GDM1 (cell line): ENCODE results near the gene DTD1.
"Not testable (repeated sequence)": the region's sequence is repeated elsewhere in the genome, so short reads cannot be mapped to it uniquely, and the experiment has no call there.

Source experiments
- DNase-seq: peaks from one replicate; lab custom pipeline; 2025; lab: John Stamatoyannopoulos, UW

Gene DTD1

DNA sequence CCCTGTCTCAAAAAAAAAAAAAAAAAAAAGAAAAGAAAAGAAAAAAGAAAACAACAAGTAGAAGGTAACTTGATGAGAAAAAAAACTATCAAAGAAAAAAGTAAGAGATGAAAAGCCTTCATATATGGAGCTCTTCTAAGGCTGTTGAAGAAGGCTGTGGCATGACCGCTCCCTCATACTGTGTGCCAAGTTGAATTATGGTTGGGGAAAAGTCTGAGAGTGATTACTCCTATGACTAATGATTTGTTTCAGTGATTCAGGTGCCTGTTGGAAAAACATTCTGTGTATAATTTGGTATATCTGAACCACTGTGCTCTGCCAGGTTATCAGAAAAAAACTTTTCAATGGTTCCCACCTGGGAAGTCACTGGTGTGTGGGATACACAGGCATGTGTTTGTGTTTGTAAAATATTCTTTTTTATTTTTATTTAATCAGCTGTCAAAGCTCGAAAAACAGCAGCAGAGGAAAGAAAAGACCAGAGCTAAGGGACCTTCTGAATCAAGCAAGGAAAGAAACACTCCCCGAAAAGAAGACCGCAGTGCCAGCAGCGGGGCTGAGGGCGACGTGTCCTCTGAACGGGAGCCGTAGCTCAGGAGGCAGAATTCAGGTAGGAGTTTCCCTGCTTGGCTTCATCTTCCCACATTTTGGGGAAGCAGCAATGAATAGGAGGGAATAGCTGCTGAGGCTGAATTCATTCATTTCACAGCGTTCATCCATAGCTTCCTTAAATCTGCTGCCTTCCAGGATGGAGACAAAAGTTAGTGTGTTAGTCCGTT, 156.0 kb downstream of the DTD1 start:
- no peak for DNase-seq

DNA sequence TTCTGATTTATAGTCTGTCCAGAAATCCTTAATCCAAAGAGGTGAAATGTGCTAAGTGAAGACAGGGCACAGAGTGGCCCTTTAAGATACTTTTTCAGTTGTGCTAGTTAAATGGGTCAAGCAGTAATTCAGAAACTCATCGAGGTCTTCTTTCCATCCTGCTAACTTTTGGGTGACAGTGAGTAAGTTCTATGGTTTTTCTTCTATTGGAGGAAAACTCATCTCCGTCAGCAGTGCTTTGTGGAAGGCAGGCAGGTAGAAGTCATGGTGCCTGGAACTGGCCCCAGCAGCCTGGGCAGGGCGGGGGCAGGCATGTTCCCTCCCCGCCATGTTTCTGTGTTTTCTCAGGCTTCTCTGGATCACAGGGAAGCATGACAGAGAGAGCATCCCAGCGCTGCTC, 159.2 kb downstream of the DTD1 start:
- DNase-seq: no peak

DNA sequence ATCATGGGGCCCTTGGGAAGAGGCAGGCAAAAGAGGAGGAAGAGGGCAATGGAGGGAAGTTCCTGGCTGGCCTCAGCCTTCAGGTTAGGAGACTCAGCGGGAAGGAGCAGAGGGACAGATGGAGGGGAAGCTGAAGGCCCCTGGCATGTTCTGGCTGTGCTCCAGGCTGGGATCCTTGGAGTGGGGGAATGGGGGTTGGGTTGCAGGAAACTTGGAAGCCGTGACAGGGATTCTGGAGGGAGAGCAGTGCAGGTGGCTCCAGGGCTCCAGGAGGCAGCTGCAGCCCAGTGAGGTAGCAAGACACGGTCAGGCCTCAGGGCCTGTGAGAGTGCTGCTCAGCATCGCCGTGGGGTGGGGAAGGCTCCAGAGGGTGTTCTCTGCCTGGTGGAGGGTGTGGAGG, 161.1 kb downstream of the DTD1 start:
- no peak for DNase-seq

DNA sequence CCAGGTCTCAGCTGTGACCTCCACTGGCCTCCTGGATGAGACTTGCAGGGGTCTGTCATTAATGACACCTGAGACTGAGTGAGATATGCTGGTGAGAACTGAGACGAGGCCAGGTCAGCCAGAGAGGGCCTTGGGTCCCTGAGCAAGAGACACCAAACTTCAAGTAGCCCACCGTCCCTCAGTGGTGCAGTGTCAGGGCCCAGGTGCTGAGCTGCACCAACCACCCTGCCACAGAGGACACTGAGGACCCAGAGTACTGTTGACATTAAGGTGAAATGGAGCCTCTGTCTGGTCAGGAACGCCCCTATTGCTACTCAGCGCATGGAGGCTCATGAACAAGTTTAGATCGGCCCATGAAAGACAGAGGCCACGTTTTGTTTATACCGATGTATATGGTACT, 161.7 kb downstream of the DTD1 start:
- no peak for DNase-seq

DNA sequence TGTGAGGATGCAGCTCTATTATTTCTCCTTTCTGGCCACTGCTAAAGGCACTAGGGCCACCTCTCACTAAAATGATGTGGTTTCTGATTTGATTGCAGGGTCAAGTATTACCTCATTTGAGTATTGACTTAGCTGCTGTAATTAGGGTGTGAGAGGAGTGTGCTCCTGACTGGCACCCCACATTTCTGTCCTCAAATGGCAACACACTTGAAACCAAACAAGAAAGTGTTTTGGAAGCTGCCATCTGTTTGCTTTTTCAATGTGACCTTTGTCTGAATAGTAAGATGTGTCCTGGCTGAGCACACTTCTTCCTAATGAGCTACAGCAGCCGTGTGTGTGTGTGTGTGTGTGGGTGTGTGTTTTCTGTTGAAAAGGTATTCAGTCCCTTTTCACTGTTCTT, 162.9 kb downstream of the DTD1 start:
- no peak for DNase-seq

DNA sequence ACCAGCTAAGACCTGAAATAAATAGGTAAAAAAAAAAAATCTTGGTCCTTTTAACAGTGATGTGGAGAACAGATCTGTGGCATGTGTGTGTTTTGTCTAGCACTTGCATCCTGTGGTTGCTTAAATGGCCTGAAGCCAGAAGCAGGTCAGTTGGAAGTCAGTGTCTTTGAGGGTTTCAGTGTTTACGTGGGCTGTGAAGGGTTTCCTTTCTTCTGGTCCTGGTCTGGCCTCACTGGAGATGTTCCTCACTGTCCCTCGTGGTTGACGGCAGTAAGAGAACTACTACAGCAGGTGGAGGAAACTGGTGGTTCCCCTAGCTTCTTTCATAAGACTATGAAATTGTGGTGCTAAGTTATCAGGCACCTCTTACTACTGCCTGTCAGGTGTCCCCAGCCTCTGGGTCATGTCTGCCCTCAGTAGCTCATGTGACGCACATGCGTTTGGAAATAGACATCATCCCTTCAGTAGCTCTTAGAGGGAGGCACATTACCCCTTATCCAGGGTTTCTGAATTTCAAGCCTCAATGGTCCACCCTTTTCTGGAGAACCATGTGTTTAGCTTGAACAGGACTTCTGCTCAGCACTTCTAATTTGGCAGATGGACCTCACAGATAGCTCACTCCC, 166.3 kb downstream of the DTD1 start:
- no peak for DNase-seq

DNA sequence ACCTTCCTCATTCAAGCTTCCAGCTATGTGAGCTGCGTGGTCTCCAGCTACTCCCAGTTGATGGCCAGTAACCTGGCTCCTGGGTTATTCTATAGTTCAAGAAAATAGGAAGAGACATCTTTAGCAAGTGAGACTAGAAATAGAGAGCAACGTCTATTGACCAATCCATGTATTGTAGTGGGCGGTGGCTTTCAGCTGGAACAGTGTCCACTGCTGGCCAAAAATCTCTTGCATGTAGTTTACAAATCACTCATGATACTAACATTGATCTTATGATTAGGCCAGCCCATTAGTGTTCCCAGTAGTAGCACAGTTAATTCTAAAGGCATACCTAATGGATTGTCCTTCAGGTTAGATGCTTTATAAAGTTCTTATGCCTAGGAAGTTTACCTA, 166.8 kb downstream of the DTD1 start:
- no peak for DNase-seq

DNA sequence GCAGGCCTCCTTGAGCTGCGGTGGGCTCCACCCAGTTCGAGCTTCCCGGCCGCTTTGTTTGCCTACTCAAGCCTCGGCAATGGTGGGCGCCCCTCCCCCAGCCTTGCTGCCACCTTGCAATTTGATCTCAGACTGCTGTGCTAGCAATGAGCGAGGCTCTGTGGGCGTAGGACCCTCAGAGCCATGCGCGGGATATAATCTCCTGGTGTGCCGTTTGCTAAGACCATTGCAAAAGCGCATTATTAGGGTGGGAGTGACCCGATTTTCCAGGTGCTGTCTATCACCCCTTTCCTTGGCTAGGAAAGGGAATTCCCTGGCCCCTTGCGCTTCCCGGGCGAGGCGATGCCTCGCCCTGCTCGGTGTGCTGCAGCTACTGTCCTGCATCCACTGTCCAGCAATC, 173.0 kb downstream of the DTD1 start:
- DNase-seq: not testable (repeated sequence)

DNA sequence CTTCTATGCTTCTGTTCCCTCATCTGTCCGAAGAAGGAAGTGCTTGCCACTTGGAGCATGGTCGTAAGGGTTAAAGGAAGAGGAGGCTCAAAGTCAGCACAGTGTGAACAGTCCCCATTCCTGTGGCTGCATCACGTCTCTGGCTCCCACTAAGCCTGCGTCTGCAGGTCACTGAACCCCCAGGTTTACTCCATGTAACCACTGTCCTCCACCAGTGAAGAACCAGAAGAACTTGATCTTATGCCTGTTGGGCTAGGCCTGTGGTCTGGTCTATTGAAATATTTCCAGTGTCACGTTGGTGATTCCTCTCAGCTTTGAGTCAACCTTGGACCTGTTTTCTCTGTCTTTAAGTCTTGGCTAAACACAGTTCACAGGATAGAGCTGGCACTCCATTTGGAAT, 179.8 kb downstream of the DTD1 start:
- no peak for DNase-seq

DNA sequence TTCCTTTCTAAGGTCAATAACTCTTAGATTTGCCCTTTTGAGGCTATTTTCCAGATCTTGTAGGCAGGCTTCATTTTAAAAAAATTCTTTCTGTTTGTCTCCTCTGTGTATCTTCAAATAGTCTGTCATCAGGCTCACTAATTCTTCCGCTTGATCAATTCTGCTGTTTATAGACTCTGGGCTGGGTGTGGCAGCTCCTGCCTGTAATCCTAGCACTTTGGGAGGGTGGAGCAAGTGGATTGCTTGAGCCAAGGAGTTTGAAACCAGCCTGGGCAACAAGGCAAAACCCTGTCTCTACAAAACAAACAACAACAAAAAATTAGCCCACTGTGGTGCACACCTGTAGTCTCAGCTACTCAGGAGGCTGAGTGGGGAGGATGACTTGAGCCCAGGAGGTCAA, 185.7 kb downstream of the DTD1 start:
- no peak for DNase-seq

DNA sequence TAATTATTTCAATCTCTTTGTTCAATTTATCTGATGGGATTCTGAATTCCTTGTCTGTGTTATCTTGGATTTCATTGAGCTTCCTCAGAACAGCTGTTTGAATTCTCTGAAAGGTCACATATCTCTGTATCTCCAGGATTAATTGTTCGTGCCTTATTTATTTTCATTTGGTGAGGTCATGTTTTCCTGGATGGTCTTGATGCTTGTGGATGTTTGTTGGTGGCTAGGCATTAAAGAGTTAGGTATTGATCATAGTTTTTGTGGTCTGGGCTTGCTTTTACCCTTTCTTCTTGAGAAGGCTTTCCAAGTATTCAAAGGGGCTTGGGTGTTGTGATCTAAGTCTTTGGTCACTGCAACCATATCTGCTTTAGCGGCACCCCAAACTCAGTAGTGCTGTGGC, 186.4 kb downstream of the DTD1 start:
- DNase-seq: no peak

DNA sequence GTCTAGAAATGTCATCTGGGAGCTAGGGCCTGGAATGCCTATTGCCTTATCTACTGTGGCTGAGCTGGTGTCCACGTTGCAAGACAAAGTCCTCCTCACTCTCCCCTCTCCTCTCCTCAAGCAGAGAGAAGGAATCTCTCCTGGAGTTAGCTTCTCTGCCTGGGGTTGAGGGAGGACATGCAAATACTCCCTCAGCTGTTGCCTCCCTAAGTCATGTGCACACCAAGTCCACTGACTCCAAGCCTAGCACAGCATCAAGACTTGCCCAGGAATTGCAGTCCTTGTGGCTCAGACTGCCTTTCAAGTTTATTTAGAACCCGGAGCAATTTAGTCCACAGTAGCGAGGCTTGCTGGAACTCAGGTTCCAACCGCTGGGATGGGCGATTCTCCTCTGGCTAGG, 187.8 kb downstream of the DTD1 start:
- DNase-seq: no peak

DNA sequence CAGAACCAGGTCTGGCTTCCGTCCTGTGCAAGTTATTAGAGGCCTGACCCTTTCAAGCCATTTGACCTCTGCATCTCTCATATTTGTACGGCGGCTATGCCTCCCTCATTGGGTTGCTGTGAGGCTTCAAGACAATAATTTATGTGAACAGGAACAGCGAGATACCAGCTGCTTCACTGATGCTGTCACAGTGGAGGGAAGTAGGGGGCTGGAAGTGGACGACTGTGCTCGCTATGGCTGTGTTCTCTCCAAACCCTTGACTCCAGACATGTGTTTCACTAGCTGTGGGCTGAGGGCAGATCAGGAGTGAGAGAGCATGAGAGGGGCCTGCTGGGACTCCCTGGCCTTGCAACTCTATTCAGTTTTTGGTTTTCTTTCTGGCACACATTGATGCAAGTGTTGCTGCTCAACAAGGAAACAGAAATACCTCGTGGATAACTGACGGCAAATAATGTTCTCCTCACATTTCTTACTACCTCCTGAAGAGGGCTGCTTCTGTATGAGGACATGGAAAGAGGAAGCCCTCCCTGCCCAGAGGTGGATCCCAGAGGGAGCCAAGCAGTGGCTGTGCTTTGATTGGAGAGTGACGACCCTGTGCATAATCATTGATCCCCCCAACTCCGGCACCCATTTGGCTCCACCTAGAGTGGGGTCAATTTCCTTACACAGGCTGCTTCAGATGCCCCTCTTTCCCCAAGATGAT, 191.0 kb downstream of the DTD1 start:
- no peak for DNase-seq

DNA sequence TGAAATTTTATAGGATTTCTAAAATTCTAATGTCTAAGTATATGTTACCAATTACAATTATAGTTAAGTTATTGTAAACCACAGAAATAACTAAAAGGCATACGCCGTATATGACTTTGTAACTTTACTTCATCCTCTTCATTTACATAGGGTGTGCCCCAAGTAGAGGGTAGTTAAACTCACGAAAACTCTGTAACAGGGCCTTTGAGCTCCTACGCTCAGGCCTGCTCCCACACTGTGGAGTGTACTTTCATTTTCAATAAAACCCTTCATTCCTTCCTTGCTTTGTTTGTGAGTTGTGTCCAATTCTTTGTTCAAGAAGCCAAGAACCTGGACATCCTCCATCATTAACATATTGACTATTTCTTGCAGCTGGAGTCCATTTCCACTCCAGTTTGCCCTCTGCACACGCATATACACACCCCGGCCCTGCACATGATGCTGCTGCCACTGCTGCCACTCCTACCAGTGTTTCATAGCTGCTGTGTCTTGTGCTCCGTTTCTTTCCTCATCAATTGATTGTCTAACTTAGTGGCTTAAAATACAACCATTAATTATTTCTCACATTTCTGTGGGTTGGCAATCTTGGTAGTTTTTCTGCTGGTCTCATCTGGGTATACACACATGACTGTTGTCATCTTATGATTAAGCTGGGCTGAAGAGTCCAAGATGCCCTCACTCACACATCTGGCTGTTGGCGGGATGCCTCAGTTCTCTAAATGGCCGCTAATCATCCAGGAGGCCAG, 192.7 kb downstream of the DTD1 start:
- DNase-seq: no peak

DNA sequence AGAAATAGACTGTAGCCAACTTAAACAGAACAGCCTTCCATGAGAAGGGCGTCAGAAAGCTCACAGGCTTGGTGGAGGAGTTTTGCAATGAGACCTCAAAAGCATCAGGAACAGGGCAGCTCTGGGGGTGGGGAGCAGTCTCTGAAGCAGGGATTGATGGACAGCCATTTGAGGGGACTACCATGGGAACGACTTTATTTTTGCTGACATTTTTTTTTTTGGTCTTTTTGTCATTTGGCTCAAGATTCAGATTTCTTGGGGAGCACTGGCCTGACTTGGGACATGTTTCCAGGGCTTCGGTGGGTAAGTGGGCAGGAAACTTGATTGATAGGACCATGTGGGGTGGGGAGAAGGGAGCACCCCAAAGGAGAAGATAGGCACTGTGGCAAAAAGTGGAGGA, 193.7 kb downstream of the DTD1 start:
- DNase-seq: no peak

DNA sequence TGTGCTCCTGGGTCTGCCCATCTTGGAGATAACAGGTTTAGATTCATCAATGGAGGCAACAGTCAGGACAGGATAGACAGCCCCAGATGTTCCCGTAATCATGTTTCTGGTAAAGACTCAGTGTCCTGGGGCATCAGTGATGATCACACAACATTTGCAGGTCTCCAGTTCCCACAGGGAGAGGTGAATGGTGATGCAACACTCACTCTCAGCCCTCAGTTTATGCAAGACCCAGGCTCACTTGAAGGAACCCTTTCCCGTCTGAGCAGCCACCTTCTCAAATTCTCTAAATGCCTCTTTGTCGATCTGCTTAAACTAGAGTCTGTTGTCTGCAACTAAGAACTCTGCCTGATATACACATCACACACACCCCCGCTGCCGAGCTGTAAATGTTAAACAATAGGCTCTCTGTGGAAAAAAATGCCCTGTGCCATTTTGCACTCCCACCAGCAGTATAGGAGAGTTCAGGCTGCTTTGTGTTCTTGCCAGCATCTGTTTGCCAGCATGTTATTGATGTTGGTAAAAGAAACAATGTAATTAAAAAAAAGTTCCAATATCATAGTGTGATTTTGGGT, 195.6 kb downstream of the DTD1 start:
- no peak for DNase-seq

DNA sequence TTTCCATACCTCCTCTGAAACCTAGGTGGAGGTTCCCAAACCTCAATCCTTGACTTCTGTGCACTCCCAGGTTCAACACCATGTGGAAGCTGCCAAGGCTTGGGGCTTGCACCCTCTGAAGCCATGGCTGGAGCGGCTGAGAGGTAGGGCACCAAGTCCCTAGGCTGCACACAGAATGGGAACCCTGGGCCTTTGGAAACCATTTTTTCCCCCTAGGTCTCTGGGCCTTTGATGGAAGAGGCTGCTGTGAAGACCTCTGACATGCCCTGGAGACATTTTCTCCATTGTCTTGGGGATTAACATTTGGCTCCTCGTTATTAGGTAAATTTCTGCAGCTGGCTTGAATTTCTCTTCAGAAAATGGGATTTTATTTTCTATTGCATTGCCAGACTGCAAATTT, 199.2 kb downstream of the DTD1 start:
- not testable (repeated sequence) for DNase-seq

DNA sequence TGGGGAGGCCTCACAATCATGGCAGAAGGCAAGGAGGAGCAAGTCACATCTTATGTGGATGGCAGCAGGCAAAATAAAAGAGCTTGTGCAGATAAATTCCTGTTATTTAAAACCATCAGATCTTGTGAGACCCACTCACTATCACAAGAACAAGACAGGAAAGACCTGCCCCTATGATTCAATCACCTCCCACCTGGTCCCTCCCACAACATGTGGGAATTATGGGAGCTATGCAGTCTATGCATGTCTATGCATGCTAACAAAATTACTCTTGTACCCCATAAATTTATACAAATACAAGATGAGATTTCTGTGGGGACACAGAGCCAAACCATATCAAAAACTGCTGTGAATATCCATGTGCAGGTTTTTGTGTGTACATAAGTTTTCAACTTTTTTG, 200.2 kb downstream of the DTD1 start:
- no peak for DNase-seq

DNA sequence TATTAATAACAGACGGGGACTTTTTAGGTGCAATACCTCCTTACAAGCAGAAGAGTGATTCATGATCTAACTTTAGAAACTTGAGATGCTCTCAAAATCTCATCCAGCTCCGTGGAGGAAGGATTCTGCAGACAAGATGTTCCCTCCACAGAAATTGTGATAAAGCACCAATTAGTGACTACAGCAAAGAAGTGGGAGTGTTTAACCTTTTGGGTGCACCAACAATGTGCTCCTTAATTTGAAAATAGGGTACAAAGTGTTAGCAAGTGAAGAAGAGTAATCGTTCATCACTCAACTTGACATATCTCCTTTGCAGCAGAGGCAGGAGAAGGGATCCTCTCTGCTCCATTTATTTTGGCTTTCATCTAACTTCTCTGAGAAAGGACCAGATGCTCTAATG, 202.9 kb downstream of the DTD1 start:
- DNase-seq: no peak

DNA sequence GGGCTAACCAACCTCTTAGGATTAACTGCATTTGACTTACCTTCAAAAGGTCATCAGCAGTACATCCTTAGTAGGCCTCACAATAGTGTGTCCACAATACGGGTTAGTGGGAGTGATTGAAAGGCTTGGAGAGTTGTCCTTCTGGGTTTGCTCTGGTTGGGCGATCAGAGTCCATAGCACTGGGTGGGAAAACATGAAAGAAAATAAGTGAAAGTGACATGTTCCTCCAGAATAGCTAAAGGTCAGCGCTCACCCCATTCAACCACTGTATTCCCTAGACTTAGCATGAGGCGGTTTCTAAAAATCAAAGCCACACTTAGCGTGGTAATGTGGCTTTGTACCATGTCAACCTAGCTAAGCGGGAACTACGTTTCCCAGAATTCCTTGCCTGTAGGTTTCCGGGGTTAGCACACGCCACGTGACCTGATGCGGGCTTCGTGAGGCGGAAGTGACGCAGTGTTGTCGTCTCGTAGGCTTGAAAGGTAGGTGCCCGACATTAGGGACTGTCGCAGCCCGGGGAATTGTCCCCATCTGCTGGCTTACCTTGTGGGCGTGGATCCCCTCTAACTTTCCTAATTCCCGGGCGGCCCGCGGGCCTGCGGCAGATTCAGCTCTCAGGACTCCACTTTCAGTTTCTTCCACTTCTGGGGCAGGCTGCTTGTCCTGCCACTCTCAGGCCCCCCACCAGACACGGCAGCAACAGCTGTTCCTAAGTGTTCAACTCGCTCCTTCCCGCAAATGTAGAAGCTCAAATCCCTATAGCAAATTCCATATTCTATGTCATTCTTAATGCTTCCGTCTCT, 206.0 kb downstream of the DTD1 start:
- peak; percentile 80 for DNase-seq

DNA sequence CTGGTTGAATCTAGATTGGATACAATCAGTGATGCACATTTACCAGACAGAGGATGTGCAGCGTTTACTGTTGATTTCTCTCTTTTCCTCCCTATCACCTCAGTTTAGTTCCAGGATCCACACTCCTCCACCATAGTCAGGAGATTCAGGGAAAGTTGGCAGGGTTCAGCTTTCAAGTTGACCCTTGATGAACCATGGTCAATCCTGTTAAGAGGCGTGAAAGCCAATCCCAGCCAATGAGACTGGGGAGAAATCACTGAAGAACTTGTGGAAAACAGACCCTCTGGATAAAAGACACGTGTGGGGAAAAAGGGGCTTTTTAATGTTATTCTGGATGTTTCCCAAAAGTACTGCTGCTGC, 206.6 kb downstream of the DTD1 start:
- DNase-seq: no peak

DNA sequence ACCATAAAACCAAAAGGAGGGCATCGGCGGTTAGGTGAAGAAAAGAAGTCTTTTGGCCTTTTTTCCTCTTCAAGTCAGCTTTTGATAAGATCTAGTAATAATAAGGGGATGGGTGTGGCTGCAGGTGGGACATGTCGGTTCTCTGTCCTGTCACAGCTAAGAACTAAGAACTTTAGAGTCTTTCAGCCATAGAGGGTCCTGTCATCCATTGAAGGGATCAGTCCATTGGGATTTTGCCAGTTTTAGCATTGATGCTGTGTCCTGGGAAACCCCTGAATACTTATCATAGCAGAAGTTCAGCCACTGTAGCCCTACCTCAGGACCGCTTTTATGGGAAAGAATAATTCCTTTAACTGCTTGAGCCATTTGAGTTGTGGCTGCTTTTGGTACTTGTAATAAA, 207.5 kb downstream of the DTD1 start:
- no peak for DNase-seq
